Activated CD8-positive, alpha-beta memory T cell treated with anti-CD3 and anti-CD28 coated beads, Interleukin-2, amount 50 U/mL, for 1 hour (primary cell): ENCODE measurements around the gene ATP9A.
"Not testable (repeated sequence)": the region's sequence is repeated elsewhere in the genome, so short reads cannot be mapped to it uniquely, and the experiment has no call there.

Experiments
- DNase-seq: peaks from one replicate; pipeline ENCODE4 v3.0.0-alpha.2; 2020; ENCODE audit errors: extremely low read depth

The ATP9A gene

DNA sequence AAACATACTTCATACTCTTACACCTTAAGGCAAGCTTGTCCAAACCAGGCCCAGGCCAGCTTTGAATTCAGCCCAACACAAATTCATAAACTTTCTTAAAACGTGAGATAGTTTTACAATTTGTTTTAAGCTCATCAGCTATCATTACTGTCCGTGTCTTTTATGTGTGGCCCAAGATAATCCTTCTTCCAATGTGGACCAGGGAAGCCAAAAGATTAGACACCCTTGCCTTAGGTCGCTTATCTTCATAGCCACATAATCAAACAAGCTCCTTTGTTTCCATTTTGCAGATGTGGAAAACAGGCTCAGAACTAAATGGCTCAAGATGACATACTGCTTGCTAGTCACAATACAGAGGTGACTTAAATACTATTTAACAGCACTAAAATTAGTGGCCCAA is 28.1 kb upstream of the ATP9A start:
- DNase-seq: no peak

DNA sequence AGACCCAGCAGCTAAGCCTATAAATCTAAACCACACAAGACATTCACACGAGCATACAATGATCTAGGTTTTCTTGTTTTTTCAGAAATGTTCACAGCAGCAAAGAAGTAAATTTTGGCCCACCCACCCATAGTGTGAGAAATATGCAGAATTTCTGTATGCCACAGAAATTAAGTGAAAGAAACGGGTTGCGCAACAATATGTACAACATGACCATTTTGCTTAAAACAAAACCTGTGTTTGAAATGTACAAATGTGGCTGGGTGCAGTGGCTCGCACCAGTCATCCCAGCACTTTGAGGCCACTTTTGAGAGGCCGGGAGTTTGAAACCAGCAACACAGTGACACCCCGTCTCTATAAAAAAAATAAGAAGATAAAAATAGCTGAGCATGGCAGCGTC is 24.8 kb upstream of the ATP9A start:
- no peak for DNase-seq

DNA sequence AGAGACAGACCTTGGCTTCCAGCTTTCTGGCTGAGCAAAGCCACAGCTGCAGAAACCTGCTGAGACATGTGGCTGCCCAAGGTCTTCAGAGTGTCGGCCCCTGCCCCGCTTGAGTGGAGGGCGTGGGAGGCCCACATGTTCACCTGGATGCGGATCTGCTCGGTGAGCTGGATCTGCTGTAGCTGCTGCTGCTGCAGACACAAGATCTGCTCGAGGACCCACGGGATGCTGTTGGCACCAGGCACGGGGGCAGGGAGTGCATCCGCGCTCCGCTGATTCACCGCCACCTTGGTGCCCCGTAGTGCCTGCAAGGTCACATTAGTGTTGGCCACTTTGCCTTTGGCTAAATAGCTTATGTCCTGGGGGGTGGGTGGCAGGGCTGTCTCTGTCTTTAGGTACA is 23.4 kb upstream of the ATP9A start:
- DNase-seq: no peak

DNA sequence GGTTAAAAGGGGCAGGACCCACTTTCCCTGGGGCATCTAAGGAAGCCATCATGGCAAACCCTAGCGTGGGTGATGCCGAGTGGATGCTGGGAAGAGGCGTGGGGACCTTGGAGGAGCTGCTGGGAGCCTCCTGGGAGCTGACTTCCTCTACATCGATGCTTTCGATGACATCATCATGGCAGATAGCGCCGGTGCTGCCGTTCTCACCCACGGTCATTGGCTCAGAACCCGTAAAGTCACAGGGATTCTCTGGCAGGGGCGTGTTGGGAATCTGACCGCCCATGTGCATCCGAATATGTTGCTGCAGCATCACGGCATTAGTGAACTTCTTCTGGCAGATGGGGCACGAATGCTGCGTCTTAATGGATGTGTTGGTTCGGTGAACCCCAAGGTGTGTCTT is 22.1 kb upstream of the ATP9A start:
- DNase-seq: no peak

DNA sequence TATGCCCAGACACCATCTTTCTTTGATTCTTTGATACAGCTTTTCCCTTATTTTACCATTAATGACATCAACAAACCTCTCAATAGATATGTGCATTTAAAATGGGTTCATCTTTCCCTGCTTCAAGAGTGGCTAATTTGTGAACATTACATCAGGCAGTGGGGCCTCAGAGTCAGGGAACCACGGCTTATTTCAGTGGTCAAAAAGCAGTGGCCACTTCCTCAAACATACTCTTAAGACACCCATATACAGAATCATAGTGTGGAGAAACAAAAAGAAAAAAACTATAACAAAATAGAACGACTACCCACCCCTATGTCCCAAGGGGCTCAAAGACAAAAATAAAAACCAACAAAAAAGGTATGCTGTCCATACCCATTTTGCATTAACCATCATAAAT is 21.2 kb upstream of the ATP9A start:
- DNase-seq: no peak

DNA sequence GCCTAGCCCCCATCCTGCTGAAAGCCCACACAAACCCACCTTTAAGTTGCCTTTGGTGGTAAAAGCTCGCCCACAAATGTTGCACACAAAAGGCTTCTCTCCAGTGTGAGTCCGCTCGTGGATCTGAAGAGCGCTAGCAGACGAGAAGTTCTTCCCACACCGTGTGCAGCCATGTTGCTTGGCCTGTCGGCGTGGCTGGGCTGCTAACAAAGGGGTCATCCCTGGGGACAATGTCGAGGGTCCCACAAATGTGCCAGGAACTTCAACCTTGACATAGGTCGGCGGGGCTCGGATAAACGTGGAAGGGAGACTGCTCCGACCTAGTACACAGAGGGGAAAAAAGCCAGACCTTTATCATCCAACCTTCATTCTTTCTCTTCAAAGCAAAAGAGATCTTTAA is 20.6 kb upstream of the ATP9A start:
- no peak for DNase-seq

DNA sequence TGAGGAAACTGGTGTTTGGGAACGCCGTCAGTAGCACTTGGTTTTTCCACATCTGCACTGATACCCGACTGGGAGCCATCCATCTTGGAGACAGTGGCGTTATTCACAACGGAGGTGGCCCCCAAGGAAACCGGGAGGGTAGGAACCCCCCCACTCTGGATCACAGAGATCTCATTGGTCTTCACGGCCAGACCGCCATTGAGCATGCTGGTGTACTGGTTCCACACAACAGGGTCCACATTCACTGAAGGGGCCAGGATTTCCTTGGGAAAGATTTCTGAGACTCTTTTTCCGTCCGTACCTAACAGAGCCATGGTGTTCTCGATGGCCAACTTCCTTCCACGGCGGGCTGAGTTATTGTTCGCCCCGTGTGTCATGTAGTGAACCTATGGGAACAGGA is 16.1 kb upstream of the ATP9A start:
- no peak for DNase-seq

DNA sequence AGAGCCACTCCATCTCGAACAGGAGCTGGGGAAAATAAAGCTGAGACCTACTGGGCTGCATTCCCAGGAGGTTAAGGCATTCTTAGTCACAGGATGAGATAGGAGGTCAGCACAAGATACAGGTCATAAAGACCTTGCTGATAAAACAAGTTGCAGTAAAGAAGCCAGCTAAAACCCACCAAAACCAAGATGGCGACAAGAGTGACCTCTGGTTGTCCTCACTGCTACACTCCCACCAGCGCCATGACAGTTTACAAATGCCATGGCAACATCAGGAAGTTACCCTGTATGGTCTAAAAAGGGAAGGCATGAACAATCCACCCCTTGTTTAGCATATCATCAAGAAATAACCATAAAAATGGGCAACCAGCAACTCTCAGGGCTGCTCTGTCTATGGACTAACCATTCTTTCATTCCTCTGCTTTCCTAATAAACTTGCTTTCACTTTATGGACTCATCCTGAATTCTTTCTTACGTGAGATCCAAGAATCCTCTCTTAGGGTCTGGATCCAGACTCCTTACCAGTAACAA is 10.1 kb upstream of the ATP9A start:
- DNase-seq: not testable (repeated sequence)

DNA sequence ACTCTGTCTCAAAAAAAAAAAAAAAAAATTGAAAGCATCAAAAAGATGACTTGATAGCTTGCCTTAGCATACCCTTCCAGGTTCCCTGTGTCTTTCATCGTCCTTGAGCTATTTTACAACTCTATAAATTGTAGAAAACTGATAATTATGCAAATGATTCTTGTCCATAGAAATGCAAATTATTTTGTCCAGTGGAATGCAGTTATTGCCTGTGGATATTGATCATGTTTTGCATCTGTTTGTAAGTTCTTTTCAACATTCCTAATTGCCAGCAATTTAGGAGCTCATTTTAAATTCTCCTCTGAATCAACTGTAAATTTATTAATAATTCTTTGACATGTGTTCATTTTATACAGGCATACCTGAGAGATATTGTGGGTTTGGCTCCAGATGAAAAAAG is 7.1 kb upstream of the ATP9A start:
- no peak for DNase-seq

DNA sequence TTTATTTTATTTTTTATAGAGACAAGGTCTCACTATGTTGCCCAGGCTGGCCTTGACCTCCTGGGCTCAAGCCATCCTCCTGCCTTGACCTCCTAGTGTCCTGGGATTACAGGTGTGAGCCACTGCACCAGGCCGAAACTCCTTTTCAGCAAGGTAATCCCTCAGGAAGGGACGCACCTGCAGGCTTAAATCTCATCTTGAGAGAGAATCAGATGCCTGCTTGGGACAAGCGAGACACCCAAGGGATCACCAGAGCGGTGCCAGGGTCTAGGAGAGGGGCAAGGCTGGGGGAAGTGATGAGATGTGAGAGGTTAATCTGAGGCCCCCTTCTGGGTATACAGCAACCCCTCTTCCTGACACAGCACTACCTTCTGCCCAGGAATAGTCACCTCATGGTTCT is 4.0 kb upstream of the ATP9A start:
- DNase-seq: no peak

DNA sequence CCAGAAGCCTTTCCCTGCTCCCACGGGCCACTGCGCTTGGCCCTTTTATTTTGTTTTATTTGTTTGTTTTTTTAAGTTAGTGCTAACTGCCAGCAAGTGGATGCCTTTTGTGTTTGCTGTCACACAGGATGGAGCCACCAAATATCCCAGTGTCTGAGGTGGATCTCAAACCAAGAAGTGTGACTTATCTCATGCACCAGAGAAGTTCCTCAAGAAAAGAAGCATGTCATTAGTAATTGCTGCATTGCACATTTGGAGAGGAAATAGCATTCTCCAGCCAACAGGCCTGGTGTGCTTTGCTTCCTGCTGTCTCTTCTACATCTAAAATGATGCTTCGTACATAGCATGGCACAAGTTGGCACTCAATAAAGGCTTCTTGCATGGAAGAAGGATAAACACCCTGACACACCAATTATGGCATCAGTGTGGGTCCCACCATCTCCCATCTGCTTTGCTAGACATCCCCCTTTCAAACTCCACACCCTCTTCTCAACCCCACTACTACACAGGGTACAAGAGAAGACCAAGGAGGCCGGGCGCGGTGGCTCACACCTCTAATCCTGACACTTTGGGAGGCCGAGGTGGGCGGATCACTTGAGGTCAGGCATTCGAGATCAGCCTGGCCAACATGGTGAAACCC is 1.9 kb upstream of the ATP9A start:
- DNase-seq: no peak

DNA sequence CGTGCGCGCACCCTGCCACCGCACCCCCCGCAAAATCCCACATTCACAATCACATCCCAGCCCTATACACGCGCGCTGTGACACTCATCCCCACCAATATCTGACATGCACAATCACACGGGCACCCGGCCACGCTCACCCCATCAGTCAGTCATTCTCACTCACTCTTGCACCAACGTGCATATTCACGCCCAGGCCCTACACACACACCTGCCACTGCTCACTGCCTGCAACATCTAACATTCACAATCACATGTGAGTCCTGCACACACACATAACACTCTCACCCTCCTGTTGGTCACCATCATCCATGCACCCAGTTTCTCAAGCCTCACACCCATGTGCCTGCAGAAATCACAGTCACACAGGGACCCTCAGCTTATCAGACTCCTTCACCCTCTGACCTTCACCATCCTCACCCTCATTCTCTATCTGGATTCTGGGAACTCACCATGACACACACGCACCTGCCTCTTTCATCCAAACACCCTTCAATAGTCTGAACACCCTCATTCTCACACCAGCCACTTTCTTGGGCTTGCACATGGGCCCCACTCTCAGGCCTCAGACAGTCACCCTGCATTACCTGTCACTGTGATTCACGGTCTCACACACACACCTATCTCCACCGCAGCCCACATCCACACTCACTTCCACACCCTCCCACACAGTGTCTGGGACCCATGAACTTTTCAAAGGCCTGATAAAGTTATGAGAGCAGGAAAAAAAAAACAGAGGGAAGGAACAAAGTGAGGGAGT is 748 bp upstream of the ATP9A start:
- DNase-seq: no peak

DNA sequence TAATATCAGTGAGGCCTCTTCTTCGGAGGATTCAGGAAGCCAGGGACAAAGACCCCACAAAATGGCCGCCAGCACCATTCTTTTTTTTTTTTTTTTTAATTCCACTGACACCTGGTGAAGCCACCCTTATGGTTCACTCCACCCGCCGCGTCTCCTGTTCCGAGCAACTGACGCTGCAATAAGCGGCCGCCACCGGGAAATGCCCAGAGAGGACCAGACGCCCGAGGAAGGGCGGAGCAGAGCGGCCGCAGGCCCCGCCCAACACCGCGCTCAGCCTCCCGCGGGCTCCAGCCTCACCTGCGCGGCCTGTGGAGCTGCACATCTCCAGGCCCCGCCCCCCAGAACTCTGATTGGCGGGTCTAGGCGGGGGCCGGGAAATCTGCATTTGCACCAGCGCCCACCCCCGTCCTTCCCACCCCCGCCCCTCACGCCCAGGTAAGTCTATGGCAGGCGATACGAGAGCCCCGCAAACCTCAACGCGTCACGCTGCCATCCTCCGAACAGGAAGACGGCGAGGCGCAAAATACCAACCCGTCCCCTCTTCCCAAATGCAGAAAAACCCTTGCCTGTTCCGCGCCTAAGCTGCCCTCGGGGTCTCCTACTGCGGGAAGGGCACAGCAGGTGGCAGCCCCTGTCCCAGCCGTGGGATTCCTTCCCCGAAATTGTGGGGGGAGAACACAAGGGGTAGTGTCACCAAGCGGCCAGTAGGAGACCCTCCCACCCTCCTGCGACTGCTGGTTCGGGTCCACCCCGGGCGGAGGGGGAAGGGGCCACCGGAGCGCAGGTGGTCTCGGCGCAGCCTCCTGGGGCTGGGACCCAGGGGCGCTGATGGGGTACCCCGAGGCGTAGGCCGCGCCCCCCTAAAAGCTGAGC is 960 bp downstream of the ATP9A start:
- DNase-seq: no peak

DNA sequence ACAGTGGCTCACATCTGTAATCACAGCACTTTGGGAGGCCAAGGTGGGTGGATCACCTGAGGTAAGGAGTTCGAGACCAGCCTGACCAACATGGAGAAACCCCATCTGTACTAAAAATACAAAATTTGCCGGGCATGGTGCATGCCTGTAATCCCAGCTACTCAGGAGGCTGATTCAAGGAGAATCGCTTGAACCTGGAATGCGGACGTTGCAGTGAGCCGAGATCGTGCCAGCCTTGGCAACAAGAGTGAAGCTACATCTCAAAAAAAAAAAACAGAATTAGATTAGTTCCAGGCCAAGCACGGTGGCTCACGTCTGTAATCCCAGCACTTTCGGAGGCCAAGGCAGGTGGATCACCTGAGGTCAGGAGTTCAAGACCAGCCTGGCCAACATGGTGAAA is 2.8 kb downstream of the ATP9A start:
- DNase-seq: not testable (repeated sequence)

DNA sequence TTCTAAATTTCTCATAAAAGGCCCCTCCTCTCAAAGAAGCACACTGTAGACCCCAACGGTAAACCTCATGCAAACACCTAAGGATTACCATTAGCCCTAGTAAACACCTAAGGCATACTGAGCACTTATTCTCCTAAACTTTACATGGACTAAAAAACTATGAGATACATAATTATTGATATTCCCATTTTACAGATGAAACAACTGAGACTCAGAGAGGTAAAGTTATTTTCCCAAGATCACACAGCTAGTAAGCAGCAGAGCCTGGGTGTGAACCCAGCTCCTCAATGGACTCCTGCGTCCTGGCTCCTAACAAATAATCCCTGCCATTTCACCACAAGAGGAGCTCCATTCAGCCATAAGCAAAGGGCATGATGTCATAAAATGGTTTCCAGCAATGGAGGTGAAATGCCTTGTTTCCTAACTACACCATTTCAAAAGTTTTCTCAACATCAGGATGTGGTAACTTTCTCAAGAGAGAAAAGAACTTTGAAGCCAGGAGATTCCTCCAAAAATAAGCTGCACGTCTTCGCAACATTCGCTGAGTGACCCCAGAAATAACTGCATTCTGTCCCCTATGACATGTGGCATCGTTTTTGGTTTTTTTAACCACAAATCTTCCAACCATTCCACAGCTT is 4.1 kb downstream of the ATP9A start:
- no peak for DNase-seq

DNA sequence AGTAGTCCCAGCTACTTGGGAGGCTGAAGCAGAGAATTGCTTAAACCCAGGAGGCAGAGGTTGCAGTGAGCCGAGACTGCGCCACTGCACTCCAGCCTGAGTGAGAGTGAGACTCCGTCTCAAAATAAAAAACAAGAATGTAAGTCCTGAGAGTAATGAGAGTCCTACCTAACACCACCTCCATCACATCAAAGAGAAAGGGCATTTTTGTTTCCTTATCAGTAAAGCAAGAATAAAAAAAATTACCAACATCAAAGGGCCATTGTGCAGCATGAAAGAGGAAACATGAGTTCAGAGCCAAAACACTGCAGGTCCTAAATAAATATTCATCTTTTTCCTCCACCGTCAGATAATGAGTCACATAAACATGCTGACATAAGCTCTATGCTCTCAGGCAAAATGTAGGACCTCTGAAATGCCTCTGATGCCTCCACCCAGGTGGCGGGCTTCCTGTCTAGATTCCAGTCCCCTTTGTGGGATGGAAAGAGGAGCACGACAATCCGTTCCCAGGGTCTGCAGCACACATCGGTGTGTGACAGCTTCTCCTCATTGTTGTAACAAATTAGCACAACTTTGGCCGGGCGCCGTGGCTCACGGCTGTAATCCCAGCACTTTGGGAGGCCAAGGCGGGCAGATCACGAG is 7.2 kb downstream of the ATP9A start:
- DNase-seq: no peak

DNA sequence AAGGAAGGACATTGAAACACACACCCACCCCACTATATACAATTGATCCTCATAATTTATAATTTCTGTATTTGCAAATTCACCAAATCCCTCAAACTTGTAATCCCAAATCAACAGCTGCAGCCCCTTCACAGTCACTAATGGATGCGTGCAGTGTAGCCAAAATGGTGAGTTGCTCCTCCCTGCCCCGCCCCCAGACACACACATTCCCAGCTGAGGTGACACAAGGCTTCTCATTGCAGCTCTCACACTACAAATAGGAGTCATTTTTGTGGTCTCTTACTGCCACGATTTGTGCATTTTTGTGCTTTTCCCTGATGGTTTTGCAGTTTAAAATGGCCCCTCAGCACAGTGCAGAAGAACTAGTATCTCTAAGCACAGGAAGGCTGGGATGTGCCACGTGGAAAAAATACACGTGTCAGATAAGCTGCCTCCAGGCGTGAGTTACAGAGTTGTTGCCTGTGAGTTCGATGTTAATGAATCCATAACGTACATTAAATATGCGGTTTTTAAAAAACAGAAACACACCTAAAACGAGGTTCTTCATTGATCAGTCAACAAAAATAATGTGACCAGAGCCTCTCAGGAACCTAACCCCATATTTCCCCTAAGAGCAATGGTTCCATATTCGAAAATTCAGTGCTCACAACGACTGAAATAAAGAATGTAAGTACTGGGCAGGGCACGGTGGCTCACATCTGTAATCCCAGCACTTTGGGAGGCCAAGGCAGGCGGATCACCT is 8.2 kb downstream of the ATP9A start:
- no peak for DNase-seq

DNA sequence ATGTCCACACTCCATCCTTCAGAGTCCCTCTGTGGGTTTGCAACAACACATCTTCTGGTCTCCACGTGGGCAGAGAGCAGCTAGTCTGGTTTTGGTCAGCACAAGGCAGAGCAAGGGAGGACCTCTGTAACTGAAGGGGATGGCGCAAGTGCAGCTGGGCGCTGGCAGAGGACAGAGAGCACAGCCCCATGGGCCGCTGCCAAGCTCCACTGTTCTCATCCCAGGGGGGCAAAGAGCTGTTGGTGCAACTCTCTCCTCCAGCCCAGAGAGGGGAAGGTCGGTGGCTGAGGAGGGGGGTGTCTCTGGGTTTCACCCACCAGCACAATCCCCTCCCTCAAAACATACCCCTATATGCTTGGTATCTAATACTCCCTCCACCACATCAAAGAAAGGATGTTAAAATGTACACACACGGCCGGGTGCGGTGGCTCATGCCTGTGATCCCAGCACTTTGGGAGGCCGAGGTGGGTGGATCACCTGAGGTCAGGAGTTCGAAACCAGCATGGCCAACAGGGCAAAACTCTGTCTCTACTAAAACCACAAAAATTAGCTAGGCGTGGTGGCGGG is 9.1 kb downstream of the ATP9A start:
- no peak for DNase-seq

DNA sequence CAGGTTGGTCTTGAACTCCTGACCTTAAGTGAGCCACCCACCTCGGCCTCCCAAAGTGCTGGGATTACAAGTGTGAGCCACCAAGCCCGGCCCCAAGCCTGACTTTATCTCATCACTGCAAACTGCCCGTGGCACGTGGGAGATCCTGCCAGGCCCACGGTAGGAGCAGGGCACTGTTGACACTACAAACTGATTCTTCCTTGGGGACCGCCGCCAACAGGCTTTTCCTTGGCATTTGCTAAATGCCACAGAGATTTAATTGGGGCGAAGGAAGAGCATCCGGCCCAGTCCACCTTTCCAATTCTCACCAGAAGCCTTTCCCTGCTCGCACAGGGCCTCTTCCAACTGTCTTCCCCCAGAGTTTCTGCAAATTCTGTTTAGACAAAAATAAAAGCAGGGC is 11.0 kb downstream of the ATP9A start:
- DNase-seq: no peak

DNA sequence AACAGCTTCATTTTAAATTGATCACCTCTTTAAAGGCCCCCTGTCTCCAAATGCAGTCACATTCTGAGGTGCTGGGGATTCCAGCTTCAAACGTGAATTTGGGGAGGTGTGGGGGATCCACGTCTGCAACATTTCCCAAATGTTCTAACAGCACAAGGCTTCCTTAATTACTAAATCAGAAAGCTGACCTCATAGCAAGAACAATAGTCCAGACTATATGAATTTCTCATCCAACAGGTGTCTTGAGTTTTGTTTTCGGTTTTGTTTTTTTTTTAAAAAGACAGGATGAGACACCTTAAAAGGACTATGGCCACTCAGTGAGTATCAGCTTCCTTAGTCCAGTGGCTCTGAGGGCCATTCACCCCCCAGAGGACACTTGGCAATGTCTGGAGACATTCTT is 11.5 kb downstream of the ATP9A start:
- DNase-seq: no peak

DNA sequence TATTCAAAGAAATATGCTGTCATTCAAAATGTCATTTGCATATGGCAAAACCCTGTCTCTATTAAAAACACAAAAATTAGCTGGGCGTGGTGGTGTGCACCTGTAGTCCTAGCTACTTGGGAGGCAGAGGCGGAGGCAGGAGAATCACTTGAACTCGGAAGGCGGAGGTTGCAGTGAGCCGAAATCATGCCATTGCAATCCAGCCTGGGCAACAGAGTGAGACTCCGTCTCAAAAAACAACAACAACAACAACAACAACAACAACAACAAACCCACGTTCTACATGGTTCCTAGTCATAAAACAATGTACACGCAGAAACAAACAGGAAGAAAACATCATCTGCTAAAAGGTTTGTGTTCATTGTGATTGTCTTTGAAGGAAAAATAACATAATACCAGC is 15.0 kb downstream of the ATP9A start:
- not testable (repeated sequence) for DNase-seq
